ENCODE data around the gene CPNE9. TPM values are rescaled to one million over a fixed set of nuclear protein-coding genes. Genes with fewer than 3 reads are reported as not detected.

CPNE9 gene
- total RNA-seq, 1 experiment from 2014 or later: 3.5 TPM

DNA sequence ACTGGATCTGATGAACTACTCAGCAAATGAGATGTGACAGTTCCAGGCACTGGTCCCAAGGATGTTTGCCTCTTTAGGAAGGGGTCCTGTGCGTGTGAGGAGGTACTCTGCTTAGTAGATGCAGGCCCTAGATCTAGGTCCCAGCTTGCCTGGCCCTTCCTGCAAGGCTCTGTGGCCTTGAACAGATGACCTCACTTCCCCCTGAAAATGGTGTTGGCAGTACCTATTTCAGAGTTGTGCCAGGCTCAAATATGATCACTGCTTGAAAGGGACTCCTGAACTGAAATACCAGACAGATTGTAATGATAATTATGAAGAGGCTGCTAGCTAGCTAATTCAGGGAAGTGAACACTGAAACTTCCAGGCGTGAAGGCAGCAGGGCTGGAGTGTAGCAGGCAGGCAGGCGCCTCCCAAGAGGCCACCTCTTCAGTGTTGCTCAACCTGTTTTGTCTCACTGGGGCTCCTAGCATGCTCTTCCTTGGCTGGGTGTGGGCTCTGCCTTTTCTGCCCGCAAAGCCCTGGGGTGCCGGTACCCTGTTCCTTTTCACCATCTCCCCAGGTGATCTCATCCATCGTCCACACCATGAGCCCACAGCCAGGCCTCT, 24.1 kb upstream of the CPNE9 start:
- no peak for DNase-seq
- H3K4ac ChIP-seq (ENCODE audit: low read depth, low read length): no peak overlapping the region
- no peak overlapping the region for H4K91ac ChIP-seq (ENCODE audit: insufficient read length, low read depth, low read length)
- H3K23me2 ChIP-seq (ENCODE audit: insufficient read length, low read depth, low read length, poor library complexity, severe bottlenecking): no peaks in the 10 kb centered on the region
- TF ChIP-seq, protein P1, sequence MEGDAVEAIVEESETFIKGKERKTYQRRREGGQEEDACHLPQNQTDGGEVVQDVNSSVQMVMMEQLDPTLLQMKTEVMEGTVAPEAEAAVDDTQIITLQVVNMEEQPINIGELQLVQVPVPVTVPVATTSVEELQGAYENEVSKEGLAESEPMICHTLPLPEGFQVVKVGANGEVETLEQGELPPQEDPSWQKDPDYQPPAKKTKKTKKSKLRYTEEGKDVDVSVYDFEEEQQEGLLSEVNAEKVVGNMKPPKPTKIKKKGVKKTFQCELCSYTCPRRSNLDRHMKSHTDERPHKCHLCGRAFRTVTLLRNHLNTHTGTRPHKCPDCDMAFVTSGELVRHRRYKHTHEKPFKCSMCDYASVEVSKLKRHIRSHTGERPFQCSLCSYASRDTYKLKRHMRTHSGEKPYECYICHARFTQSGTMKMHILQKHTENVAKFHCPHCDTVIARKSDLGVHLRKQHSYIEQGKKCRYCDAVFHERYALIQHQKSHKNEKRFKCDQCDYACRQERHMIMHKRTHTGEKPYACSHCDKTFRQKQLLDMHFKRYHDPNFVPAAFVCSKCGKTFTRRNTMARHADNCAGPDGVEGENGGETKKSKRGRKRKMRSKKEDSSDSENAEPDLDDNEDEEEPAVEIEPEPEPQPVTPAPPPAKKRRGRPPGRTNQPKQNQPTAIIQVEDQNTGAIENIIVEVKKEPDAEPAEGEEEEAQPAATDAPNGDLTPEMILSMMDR (conservative IDR thresholded peaks at IDR 0.05): no peak
- no peak overlapping the region for H4K5ac ChIP-seq (ENCODE audit: insufficient read length, low read depth, low read length)
- peaks cover 5 to 77% (median 42%) of the 10 kb centered on the region in 3 experiments; a peak in 6 of 7 replicates for H3K36me3 Mint-ChIP-seq (ENCODE audit: insufficient read depth in 1 of 3, low read depth in 3 of 3)
- no peak overlapping the region for H3K56ac ChIP-seq (ENCODE audit: insufficient read length, low read depth, low read length)
- no peak overlapping the region for H2BK5ac ChIP-seq (ENCODE audit: insufficient read length, low read length)
- no peaks in the 10 kb centered on the region for H3K79me2 ChIP-seq (ENCODE audit: insufficient read depth, low read length)
- H3K27me3 Mint-ChIP-seq (ENCODE audit: low read depth): no peaks in the 10 kb centered on the region
- H3K27ac Mint-ChIP-seq: peak overlapping the region in 2 of 3 experiments; percentile 51 to 57; a peak in 2 of 7 replicates
- H3K9me3 Mint-ChIP-seq: no peaks in the 10 kb centered on the region
- H3K27ac ChIP-seq (ENCODE audit: insufficient read length, low read depth, low read length): no peak overlapping the region
- no peak overlapping the region for H2BK12ac ChIP-seq (ENCODE audit: insufficient read length, low read depth, low read length)
- H3K4me1 Mint-ChIP-seq: no peaks in the 10 kb centered on the region
- H2AK5ac ChIP-seq (ENCODE audit: insufficient read length, low read length): no peak overlapping the region
- no peaks in the 10 kb centered on the region for H4K20me1 ChIP-seq (ENCODE audit: control insufficient read depth, insufficient read depth, insufficient read length)
- H3K14ac ChIP-seq (ENCODE audit: insufficient read depth, low read length): no peak overlapping the region
- no peak overlapping the region for H2BK20ac ChIP-seq (ENCODE audit: low read depth, low read length, poor library complexity, severe bottlenecking)
- no peak overlapping the region for H3K4me3 Mint-ChIP-seq
- no peak overlapping the region for H3K4me2 ChIP-seq (ENCODE audit: insufficient read depth, insufficient read length, low read length)
- no peak overlapping the region for H3K18ac ChIP-seq (ENCODE audit: insufficient read length, low read depth, low read length)
- H3K23ac ChIP-seq (ENCODE audit: insufficient read length, low read depth, low read length): no peak overlapping the region
- no peaks in the 10 kb centered on the region for H3K4me1 ChIP-seq (ENCODE audit: insufficient read depth, low read length)
- no peak overlapping the region for H3K9ac ChIP-seq (ENCODE audit: extremely low read depth, insufficient read length, low read length)
- H3K79me1 ChIP-seq (ENCODE audit: insufficient read depth, low read depth, low read length, poor library complexity, severe bottlenecking): no peaks in the 10 kb centered on the region
- no peak overlapping the region for H3T11ph ChIP-seq (ENCODE audit: low read length)
- H2BK120ac ChIP-seq (ENCODE audit: low read depth, low read length, poor library complexity, severe bottlenecking): no peak overlapping the region
- no peaks in the 10 kb centered on the region for H3K9me3 ChIP-seq (ENCODE audit: control insufficient read depth, low read depth, low read length)
- no CpG with 5 or more reads among the region's 6 CpGs for WGBS (ENCODE audit: extremely low coverage, insufficient read length, low lambda C conversion rate)
- no peak overlapping the region for H2BK15ac ChIP-seq (ENCODE audit: low read depth, low read length)
- no peak overlapping the region for H2AFZ ChIP-seq (ENCODE audit: low read length)
- no peaks in the 10 kb centered on the region for H3K27me3 ChIP-seq (ENCODE audit: insufficient read depth, low read length)
- H4K8ac ChIP-seq (replicated peaks; ENCODE audit: insufficient read length, low read depth, low read length): no peak overlapping the region

Data from H9 (cell line).